ENCODE results near the gene UPK2. TPM values are rescaled to one million over a fixed set of nuclear protein-coding genes. Genes with fewer than 3 reads are reported as not detected.

UPK2 gene
- polyA plus RNA-seq, 3 donors, result not detected

GRCh38 chr11:118916842-118917388, 39.2 kb upstream of the UPK2 start:
- Histone ChIP-seq H3K9ac (ENCODE audit: insufficient read depth, low read length, poor library complexity, severe bottlenecking) (no peak overlapping the region), H3K27me3 (ENCODE audit: control insufficient read depth in 2 of 2, insufficient read depth in 2 of 2, low read length in 2 of 2) (no peaks in the 10 kb centered on the region), H3K4me1 (ENCODE audit: control insufficient read depth in 1 of 2, insufficient read depth in 2 of 2, low read length in 2 of 2) (peaks cover 97 to 100% of the 10 kb centered on the region in 2 donors), H3K4me3 (replicated peaks in 1 of 3; ENCODE audit: low read depth in 2 of 3, low read length in 3 of 3) (peak overlapping the region in 1 of 3 experiments; percentile 30), H3K36me3 (replicated peaks in 1 of 2; ENCODE audit: control insufficient read depth in 1 of 2, insufficient read depth in 2 of 2, low read length in 2 of 2) (no peaks in the 10 kb centered on the region), H2AFZ (ENCODE audit: insufficient read depth, low read depth, low read length, poor library complexity, severe bottlenecking) (no peak overlapping the region), H3K27ac (ENCODE audit: low read depth in 1 of 2, low read length in 2 of 2) (peak overlapping the region; percentile 17 to 39), H3K79me2 (ENCODE audit: insufficient read depth, low read length) (peaks cover 73% of the 10 kb centered on the region), H3K9me3 (replicated peaks in 1 of 2; ENCODE audit: control insufficient read depth in 1 of 2, insufficient read depth in 1 of 2, low read length in 2 of 2) (no peaks in the 10 kb centered on the region), H3K4me2 (replicated peaks; ENCODE audit: extremely low read depth, low read length, poor library complexity, severe bottlenecking) (peak overlapping the region; percentile 53), H4K20me1 (ENCODE audit: insufficient read depth, low read length) (peaks cover 80% of the 10 kb centered on the region)
- H3K9me3 Mint-ChIP-seq, result peaks cover 0 to 2% (median 0%) of the 10 kb centered on the region in 7 donors
- 96% methylated on average over 3 of the region's 8 CpGs for WGBS (ENCODE audit: insufficient coverage)
- peaks cover 14 to 20% of the 10 kb centered on the region in 2 donors for H3K36me3 Mint-ChIP-seq
- no peak for TF ChIP-seq CTCF (IDR thresholded peaks at IDR 0.05)
- H3K27ac Mint-ChIP-seq, result peak overlapping the region; percentile 81 to 93 (median 89)
- H3K27me3 Mint-ChIP-seq (ENCODE audit: low read depth in 3 of 3), result peaks cover 0 to 20% (median 6%) of the 10 kb centered on the region in 3 donors
- DNase-seq, result no peak
- intact Hi-C loops (cut with micrococcal nuclease), result no loop called here
- peak overlapping the region in 1 of 2 donors; percentile 9 for H3K4me3 Mint-ChIP-seq
- peaks cover 95% of the 10 kb centered on the region for H3K4me1 Mint-ChIP-seq

GRCh38 chr11:118917481-118918127, 38.5 kb upstream of the UPK2 start:
- TF ChIP-seq CTCF (IDR thresholded peaks at IDR 0.05), result no peak
- peak overlapping the region; percentile 53 for H3K4me2 ChIP-seq (replicated peaks; ENCODE audit: extremely low read depth, low read length, poor library complexity, severe bottlenecking)

More at GRCh38 chr11:118917481-118918127, 38.5 kb upstream of the UPK2 start:
- H3K4me3 ChIP-seq (replicated peaks in 1 of 3; ENCODE audit: low read depth in 2 of 3, low read length in 3 of 3), result peak overlapping the region in 1 of 3 experiments; percentile 30
- peaks cover 97 to 100% of the 10 kb centered on the region in 2 donors for H3K4me1 ChIP-seq (ENCODE audit: control insufficient read depth in 1 of 2, insufficient read depth in 2 of 2, low read length in 2 of 2)
- peak overlapping the region; percentile 23 for H2AFZ ChIP-seq (ENCODE audit: insufficient read depth, low read depth, low read length, poor library complexity, severe bottlenecking)
- peak overlapping the region; percentile 81 to 93 (median 89) for H3K27ac Mint-ChIP-seq
- H3K9ac ChIP-seq (ENCODE audit: insufficient read depth, low read length, poor library complexity, severe bottlenecking), result no peak overlapping the region
- intact Hi-C loops (cut with micrococcal nuclease), result no loop called here
- peaks cover 14 to 18% of the 10 kb centered on the region in 2 donors for H3K36me3 Mint-ChIP-seq
- H3K27me3 ChIP-seq (ENCODE audit: control insufficient read depth in 2 of 2, insufficient read depth in 2 of 2, low read length in 2 of 2), result no peaks in the 10 kb centered on the region
- peaks cover 0 to 18% (median 6%) of the 10 kb centered on the region in 3 donors for H3K27me3 Mint-ChIP-seq (ENCODE audit: low read depth in 3 of 3)
- peaks cover 80% of the 10 kb centered on the region for H4K20me1 ChIP-seq (ENCODE audit: insufficient read depth, low read length)
- peaks cover 77% of the 10 kb centered on the region for H3K79me2 ChIP-seq (ENCODE audit: insufficient read depth, low read length)
- no peaks in the 10 kb centered on the region for H3K36me3 ChIP-seq (replicated peaks in 1 of 2; ENCODE audit: control insufficient read depth in 1 of 2, insufficient read depth in 2 of 2, low read length in 2 of 2)
- peaks cover 93% of the 10 kb centered on the region for H3K4me1 Mint-ChIP-seq
- WGBS (ENCODE audit: insufficient coverage), result 9% methylated on average over 10 of the region's 13 CpGs
- H3K9me3 Mint-ChIP-seq, result peaks cover 0 to 2% (median 0%) of the 10 kb centered on the region in 7 donors
- H3K9me3 ChIP-seq (replicated peaks in 1 of 2; ENCODE audit: control insufficient read depth in 1 of 2, insufficient read depth in 1 of 2, low read length in 2 of 2), result no peaks in the 10 kb centered on the region
- DNase-seq, result peak; percentile 71 to 88 (median 81)
- peak overlapping the region; percentile 39 to 42 for H3K27ac ChIP-seq (ENCODE audit: low read depth in 1 of 2, low read length in 2 of 2)
- peak overlapping the region; percentile 72 to 75 for H3K4me3 Mint-ChIP-seq

Measured in CD14-positive monocyte (primary cell).